ENCODE measurements around the gene SWT1.

SWT1 gene

DNA sequence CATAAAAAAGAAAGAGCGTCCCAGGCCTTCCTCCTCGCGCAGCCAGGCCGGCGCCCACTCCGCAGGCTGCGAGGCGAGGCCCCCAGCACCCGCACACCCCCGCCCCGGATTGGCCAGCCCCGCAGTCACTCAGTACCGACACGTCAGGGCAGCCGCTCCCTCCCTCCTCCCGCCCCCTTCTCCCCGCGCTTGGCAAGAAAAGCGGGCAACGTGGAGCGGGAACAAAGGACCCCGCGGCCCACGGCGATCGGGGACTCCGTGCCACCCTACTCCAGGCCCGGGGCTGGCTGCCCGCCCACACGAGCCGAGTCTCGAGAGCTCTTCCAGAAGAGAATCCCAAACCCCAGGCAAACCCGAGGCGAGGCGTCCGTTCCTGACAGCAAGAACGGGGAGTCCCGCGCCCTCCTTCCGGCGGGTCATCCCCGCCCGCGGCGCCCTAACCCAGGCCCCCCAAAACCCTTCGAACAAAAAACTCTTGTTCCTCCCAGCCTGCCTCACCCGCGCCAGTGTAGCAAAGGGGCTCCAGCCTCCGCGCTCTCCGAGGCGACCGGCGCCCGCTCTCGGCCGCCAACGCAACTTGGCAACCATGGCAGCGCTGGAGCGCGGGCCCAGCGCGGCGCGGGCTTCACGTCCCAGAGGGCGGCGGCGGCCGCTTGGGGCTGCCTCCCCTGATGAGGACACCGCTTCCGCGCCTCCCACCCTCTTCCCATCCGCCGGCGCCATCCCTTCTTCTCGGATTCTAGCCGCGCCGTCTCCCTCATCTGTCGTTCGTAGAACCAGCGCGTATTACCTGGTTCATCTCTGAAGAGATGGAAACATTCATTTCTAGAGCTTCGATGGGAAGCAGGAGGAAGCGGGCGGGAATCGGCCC, 159.4 kb downstream of the SWT1 start:
- H2BK15ac ChIP-seq (ENCODE audit: low read length), result peak overlapping the region; percentile 41
- H3K4me1 ChIP-seq (ENCODE audit: control insufficient read depth in 2 of 2, insufficient read depth in 1 of 2, low read depth in 1 of 2, low read length in 2 of 2), result peaks cover 5 to 14% of the 10 kb centered on the region in 2 donors
- H3K4me2 ChIP-seq (ENCODE audit: insufficient read depth, low read length, poor library complexity, severe bottlenecking), result peak overlapping the region; percentile 44
- H3K23ac ChIP-seq (ENCODE audit: low read depth, low read length, poor library complexity), result peak overlapping the region; percentile 99
- H3K18ac ChIP-seq (ENCODE audit: low read length), result peak overlapping the region; percentile 99
- peak overlapping the region; percentile 36 for H2BK12ac ChIP-seq (ENCODE audit: low read length)
- H3K27me3 ChIP-seq (ENCODE audit: control insufficient read depth in 3 of 3, insufficient read depth in 3 of 3, low read depth in 1 of 3, low read length in 3 of 3), result no peaks in the 10 kb centered on the region
- H2AK5ac ChIP-seq (ENCODE audit: low read depth, low read length), result peak overlapping the region; percentile 93
- H3K36me3 ChIP-seq (replicated peaks in 1 of 2; ENCODE audit: control insufficient read depth in 2 of 2, insufficient read depth in 2 of 2, low read length in 2 of 2), result peaks cover 0 to 16% of the 10 kb centered on the region in 2 donors
- H3K4me3 ChIP-seq (ENCODE audit: low read length in 2 of 2), result peak overlapping the region; percentile 84
- H4K91ac ChIP-seq (ENCODE audit: low read depth, low read length, poor library complexity), result no peak overlapping the region
- no CpG with 5 or more reads among the region's 88 CpGs for WGBS, 2 donors (ENCODE audit: extremely low coverage in 2 of 2, insufficient read length in 2 of 2, insufficient replicate concordance in 1 of 2)
- H2BK5ac ChIP-seq (ENCODE audit: low read length), result peak overlapping the region; percentile 98
- H3K14ac ChIP-seq (ENCODE audit: low read length), result peak overlapping the region; percentile 98
- H2BK120ac ChIP-seq (ENCODE audit: low read depth, low read length), result peak overlapping the region; percentile 93
- H3K79me1 ChIP-seq (ENCODE audit: low read depth, low read length), result peaks cover 9% of the 10 kb centered on the region
- H3K4ac ChIP-seq (ENCODE audit: low read length), result peak overlapping the region; percentile 96
- H3K9me3 ChIP-seq (replicated peaks in 1 of 2; ENCODE audit: control insufficient read depth in 2 of 2, insufficient read depth in 1 of 2, low read depth in 1 of 2, low read length in 2 of 2), result no peaks in the 10 kb centered on the region
- H4K8ac ChIP-seq (ENCODE audit: low read depth, low read length), result peak overlapping the region; percentile 31
- H2AFZ ChIP-seq (ENCODE audit: low read length), result peak overlapping the region; percentile 91
- peak overlapping the region; percentile 73 for H3K27ac ChIP-seq (replicated peaks; ENCODE audit: low read length)
- peak overlapping the region; percentile 96 for H3K9ac ChIP-seq (ENCODE audit: low read depth, low read length, poor library complexity)
- peak; percentile 87 for DNase-seq (ENCODE audit: low spot score)

DNA sequence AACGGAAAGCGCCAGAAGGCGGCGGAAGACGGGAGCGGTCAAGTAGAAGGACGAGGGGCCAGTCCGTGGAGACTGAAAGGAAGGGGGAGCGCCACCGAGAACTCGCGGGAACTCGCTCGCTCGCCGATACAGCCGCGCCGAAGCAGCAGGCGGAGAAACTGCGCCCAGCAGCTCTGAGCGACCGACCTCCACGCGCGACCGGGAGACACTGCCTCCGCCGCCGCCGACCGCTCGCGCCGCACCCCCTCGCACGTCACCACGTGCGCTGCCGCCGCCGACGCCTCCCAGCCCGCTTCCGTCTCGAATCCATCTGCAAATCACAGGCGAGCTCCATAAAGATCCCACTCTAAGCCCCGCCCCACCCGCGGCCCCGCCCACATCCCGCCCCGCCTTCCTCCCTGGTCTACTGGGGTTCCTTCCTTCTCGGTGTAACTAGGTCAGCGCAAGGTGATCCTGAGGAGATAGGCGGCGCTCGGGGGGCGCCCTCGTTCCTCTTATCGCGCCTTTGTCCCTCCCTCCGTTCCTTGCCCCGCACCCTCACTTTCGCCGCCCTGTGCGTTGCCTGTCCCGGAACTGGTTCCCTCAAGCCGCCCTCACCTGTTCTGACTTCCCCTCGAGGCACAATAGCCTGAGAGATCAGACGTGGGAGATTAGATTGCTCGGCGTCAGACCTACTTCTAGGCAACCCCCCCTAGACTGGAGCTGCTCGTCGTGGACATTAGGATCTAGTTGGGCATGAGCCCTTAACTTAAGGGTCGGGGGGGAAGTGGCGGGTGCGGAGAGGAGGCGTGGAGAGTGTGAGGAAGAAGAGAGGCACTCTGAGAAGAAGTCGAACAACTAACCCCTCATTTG, 160.3 kb downstream of the SWT1 start, which contains the start of gene IVNS1ABP:
IVNS1ABP (minus strand) TSS at position 210 of the 852 bp plus-strand sequence. CDS start 7,750 bp downstream, outside the sequence.
- Histone ChIP-seq H2BK15ac (ENCODE audit: low read length) (peak within 1 kb of the TSS; percentile 83), H2AFZ (ENCODE audit: low read length) (peak within 1 kb of the TSS; percentile 91), H3K4me1 (ENCODE audit: control insufficient read depth in 2 of 2, insufficient read depth in 1 of 2, low read depth in 1 of 2, low read length in 2 of 2) (peaks cover 5 to 14% of the 10 kb centered on the region in 2 donors), H3K9me3 (replicated peaks in 1 of 2; ENCODE audit: control insufficient read depth in 2 of 2, insufficient read depth in 1 of 2, low read depth in 1 of 2, low read length in 2 of 2) (no peaks in the 10 kb centered on the region), H3K14ac (ENCODE audit: low read length) (peak within 1 kb of the TSS; percentile 98), H3K27ac (replicated peaks; ENCODE audit: low read length) (peak within 1 kb of the TSS; percentile 73), H2AK5ac (ENCODE audit: low read depth, low read length) (peak within 1 kb of the TSS; percentile 93), H2BK120ac (ENCODE audit: low read depth, low read length) (peak within 1 kb of the TSS; percentile 93), H3K9ac (ENCODE audit: low read depth, low read length, poor library complexity) (peak within 1 kb of the TSS; percentile 96), H3K4ac (ENCODE audit: low read length) (peak within 1 kb of the TSS; percentile 96), H4K91ac (ENCODE audit: low read depth, low read length, poor library complexity) (peak within 1 kb of the TSS; percentile 64), H3K4me3 (ENCODE audit: low read length in 2 of 2) (peak within 1 kb of the TSS; percentile 84), H2BK12ac (ENCODE audit: low read length) (peak within 1 kb of the TSS; percentile 36), H4K8ac (ENCODE audit: low read depth, low read length) (peak within 1 kb of the TSS; percentile 31), H3K23ac (ENCODE audit: low read depth, low read length, poor library complexity) (peak within 1 kb of the TSS; percentile 99), H3K36me3 (replicated peaks in 1 of 2; ENCODE audit: control insufficient read depth in 2 of 2, insufficient read depth in 2 of 2, low read length in 2 of 2) (peaks cover 0 to 7% of the 10 kb centered on the region in 2 donors), H3K27me3 (ENCODE audit: control insufficient read depth in 3 of 3, insufficient read depth in 3 of 3, low read depth in 1 of 3, low read length in 3 of 3) (no peaks in the 10 kb centered on the region), H3K18ac (ENCODE audit: low read length) (peak within 1 kb of the TSS; percentile 99), H3K4me2 (ENCODE audit: insufficient read depth, low read length, poor library complexity, severe bottlenecking) (peak within 1 kb of the TSS; percentile 78), H2BK5ac (ENCODE audit: low read length) (peak within 1 kb of the TSS; percentile 98), H3K79me1 (ENCODE audit: low read depth, low read length) (peaks cover 9% of the 10 kb centered on the region)
- WGBS, 2 donors (ENCODE audit: extremely low coverage in 2 of 2, insufficient read length in 2 of 2, insufficient replicate concordance in 1 of 2), result no CpG with 5 or more reads among the region's 80 CpGs
- peak; percentile 93 for DNase-seq (ENCODE audit: low spot score)

DNA sequence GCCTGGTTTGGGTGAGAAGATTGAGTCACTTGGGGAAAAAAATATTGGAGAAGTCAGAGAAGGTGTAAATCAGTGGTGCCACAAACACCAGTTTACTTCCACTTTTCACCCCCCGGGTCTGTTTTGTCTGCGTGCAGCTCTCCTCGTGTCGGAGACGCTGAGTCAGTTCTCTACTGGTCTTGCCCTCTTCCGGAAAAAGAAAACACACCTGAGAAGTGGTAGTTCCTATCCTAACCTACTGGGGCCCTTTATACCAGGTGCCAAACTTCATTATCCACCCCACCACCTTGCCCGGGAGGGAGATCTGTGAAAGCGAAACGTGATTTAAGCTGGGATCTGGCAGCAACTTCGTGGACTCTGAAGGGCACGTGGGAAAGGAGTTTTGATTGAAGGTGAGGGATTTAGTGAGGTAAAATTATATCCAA, 160.9 kb downstream of the SWT1 start:
- H4K91ac ChIP-seq (ENCODE audit: low read depth, low read length, poor library complexity), result peak overlapping the region; percentile 64
- peaks cover 0 to 5% of the 10 kb centered on the region in 2 donors for H3K36me3 ChIP-seq (replicated peaks in 1 of 2; ENCODE audit: control insufficient read depth in 2 of 2, insufficient read depth in 2 of 2, low read length in 2 of 2)
- no peaks in the 10 kb centered on the region for H3K9me3 ChIP-seq (replicated peaks in 1 of 2; ENCODE audit: control insufficient read depth in 2 of 2, insufficient read depth in 1 of 2, low read depth in 1 of 2, low read length in 2 of 2)
- peak overlapping the region; percentile 93 for H2BK5ac ChIP-seq (ENCODE audit: low read length)
- peak overlapping the region; percentile 24 for H2AK5ac ChIP-seq (ENCODE audit: low read depth, low read length)
- H2BK15ac ChIP-seq (ENCODE audit: low read length), result peak overlapping the region; percentile 83
- H2AFZ ChIP-seq (ENCODE audit: low read length), result peak overlapping the region; percentile 91
- 100% methylated on average over 1 of the region's 11 CpGs; no CpG with 5 or more reads in 1 of the 2 donors for WGBS, 2 donors (ENCODE audit: extremely low coverage in 2 of 2, insufficient read length in 2 of 2, insufficient replicate concordance in 1 of 2)
- H3K18ac ChIP-seq (ENCODE audit: low read length), result no peak overlapping the region
- no peak overlapping the region for H4K8ac ChIP-seq (ENCODE audit: low read depth, low read length)
- no peaks in the 10 kb centered on the region for H3K27me3 ChIP-seq (ENCODE audit: control insufficient read depth in 3 of 3, insufficient read depth in 3 of 3, low read depth in 1 of 3, low read length in 3 of 3)
- H2BK12ac ChIP-seq (ENCODE audit: low read length), result no peak overlapping the region
- peaks cover 5 to 14% of the 10 kb centered on the region in 2 donors for H3K4me1 ChIP-seq (ENCODE audit: control insufficient read depth in 2 of 2, insufficient read depth in 1 of 2, low read depth in 1 of 2, low read length in 2 of 2)
- H3K14ac ChIP-seq (ENCODE audit: low read length), result no peak overlapping the region
- H3K23ac ChIP-seq (ENCODE audit: low read depth, low read length, poor library complexity), result no peak overlapping the region
- H3K4ac ChIP-seq (ENCODE audit: low read length), result no peak overlapping the region
- no peak overlapping the region for H3K27ac ChIP-seq (replicated peaks; ENCODE audit: low read length)
- no peak for DNase-seq (ENCODE audit: low spot score)
- H2BK120ac ChIP-seq (ENCODE audit: low read depth, low read length), result no peak overlapping the region
- H3K4me2 ChIP-seq (ENCODE audit: insufficient read depth, low read length, poor library complexity, severe bottlenecking), result peak overlapping the region; percentile 78
- no peak overlapping the region for H3K9ac ChIP-seq (ENCODE audit: low read depth, low read length, poor library complexity)
- H3K4me3 ChIP-seq (ENCODE audit: low read length in 2 of 2), result peak overlapping the region; percentile 78 to 84
- H3K79me1 ChIP-seq (ENCODE audit: low read depth, low read length), result peaks cover 9% of the 10 kb centered on the region

Data from neuronal stem cell (in vitro differentiated cells).